ENCODE measurements around the gene CGB1.

DNA sequence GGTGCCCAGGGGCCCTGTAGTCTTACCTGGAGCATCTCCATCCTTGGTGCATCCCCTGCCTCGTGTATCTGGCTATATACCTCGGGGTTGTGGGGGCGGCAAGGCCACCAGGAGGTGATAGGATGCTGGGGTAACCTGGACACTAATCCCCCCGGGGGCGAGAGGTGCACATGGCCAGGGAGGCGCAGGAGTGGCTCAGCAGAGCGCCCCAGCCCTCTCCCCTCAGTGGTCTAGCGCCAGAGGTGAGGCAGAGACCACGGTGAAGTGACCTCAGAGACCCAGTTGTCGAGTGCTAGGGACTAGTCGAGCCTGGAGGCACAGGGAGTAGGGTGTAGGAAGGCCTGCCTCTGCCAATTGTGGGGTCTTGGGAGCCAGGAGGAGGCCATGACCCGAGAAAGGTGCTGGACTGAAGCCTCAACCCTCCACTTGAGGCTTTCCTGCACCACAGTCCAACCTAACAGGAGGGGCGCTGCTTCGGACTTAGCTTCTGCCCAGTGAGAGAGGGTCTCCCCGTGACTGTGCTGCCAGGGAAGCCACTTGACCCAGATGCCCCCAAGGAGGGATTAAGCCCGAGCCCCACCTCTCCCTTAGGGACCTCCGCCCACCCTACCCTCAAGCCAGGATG is 19.5 kb downstream of the CGB1 start, which contains the start of gene LHB:
- TF ChIP-seq, protein P1, sequence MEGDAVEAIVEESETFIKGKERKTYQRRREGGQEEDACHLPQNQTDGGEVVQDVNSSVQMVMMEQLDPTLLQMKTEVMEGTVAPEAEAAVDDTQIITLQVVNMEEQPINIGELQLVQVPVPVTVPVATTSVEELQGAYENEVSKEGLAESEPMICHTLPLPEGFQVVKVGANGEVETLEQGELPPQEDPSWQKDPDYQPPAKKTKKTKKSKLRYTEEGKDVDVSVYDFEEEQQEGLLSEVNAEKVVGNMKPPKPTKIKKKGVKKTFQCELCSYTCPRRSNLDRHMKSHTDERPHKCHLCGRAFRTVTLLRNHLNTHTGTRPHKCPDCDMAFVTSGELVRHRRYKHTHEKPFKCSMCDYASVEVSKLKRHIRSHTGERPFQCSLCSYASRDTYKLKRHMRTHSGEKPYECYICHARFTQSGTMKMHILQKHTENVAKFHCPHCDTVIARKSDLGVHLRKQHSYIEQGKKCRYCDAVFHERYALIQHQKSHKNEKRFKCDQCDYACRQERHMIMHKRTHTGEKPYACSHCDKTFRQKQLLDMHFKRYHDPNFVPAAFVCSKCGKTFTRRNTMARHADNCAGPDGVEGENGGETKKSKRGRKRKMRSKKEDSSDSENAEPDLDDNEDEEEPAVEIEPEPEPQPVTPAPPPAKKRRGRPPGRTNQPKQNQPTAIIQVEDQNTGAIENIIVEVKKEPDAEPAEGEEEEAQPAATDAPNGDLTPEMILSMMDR (IDR thresholded peaks at IDR 0.05; ENCODE audit: low read length) = no peak; the same call in 1 of the 2 replicates
- no peak for TF ChIP-seq EZH2 (IDR thresholded peaks at IDR 0.05; ENCODE audit: borderline replicate concordance, low read length)

Measured in OCI-LY1 (cell line).